Measurements from ENCODE around the gene PRPF8.

GRCh38 chr17:1712271-1712670 is 27.6 kb upstream of the PRPF8 start:
- TF ChIP-seq CTCF (IDR thresholded peaks at IDR 0.05) (no peak), REST (IDR thresholded peaks at IDR 0.05; ENCODE audit: insufficient read depth in 1 of 2, low read depth in 2 of 2, low read length in 1 of 2) (no peak)
